Endothelial cell of umbilical vein (primary cell): Measurements from ENCODE around the gene PARS2. TPM values are rescaled to one million over a fixed set of nuclear protein-coding genes. Genes with fewer than 3 reads are reported as not detected.

ENCODE experiments used
- BruUV-seq: library from RNA; stranded (reverse); fragments of 400-500 nt; replicated peaks from 2 replicates; lab custom pipeline; 2021; lab: Mats Ljungman, UMichigan
- CTCF ChIA-PET: fragments of 300-600, 350-600 bp; sonication (Branson Sonifier 250); formaldehyde crosslinking; loops from one replicate; lab custom pipeline; 2021; ENCODE audit warnings: antibody characterized with exemption, inconsistent platforms; lab: Charles Lee
- POLR2A ChIA-PET: fragments of 300-600, 350-600 bp; sonication (Branson Sonifier 250); formaldehyde crosslinking; loops from one replicate; lab custom pipeline; 2021; ENCODE audit warnings: antibody characterized with exemption, inconsistent platforms; lab: Charles Lee
- DNase-seq: peaks from one replicate; pipeline ENCODE4 v3.0.0-alpha.2; 2011; ENCODE audit warnings: low read depth, low spot score
- FAIRE-seq: peaks from 2 replicates; lab custom pipeline; 2011; peaks lifted over from hg19 to GRCh38; lab: Jason Lieb, UNC
- H2AFZ ChIP-seq: 2 replicates; pipeline ENCODE4 v1.6.0; 2012; ENCODE audit warnings: low read depth, low read length, control low read depth, inconsistent platforms
- H3K27ac ChIP-seq: 2 replicates; pipeline ENCODE4 v1.5.1; 2011; ENCODE audit warnings: low read depth, mild to moderate bottlenecking, control low read depth, low read length, moderate library complexity; ENCODE audit not compliant: insufficient read depth
- H3K27me3 ChIP-seq, 2 experiments: 2 replicates each; pipeline versions ENCODE4 v1.6.0 to v1.6.1; 2011; ENCODE audit warnings: low read length in 2 of 2, mixed read lengths in 1 of 2; ENCODE audit not compliant: control insufficient read depth in 2 of 2, insufficient read depth in 2 of 2
- H3K36me3 ChIP-seq, 2 experiments: 2 replicates in 1 of 2; 3 replicates in 1 of 2; pipeline ENCODE4 v1.5.1; 2011; ENCODE audit warnings: low read length in 2 of 2, mild to moderate bottlenecking in 1 of 2, moderate library complexity in 1 of 2; ENCODE audit not compliant: control insufficient read depth in 2 of 2, insufficient read depth in 2 of 2; ENCODE audit errors: extremely low read depth in 1 of 2
- H3K4me1 ChIP-seq: 3 replicates; pipeline ENCODE4 v1.5.1; 2011; ENCODE audit warnings: mild to moderate bottlenecking, low read length; ENCODE audit not compliant: control insufficient read depth, insufficient read depth; ENCODE audit errors: extremely low read depth
- H3K4me2 ChIP-seq: 2 replicates; pipeline ENCODE4 v1.6.1; 2011; ENCODE audit warnings: low read length, control low read depth, mixed read lengths; ENCODE audit not compliant: insufficient read depth
- H3K4me3 ChIP-seq, 3 experiments: fragments of 200-600 bp in 1 of 3; sonication (generic), shearing (Covaris generic) in 1 of 3; replicated peaks in 1 of 3; 2 replicates each; pipeline ENCODE4 v1.5.1; 2011 to 2016; ENCODE audit warnings: control low read depth in 3 of 3, low read length in 3 of 3, mild to moderate bottlenecking in 2 of 3, inconsistent platforms in 1 of 3, low read depth in 1 of 3, moderate library complexity in 1 of 3; ENCODE audit not compliant: insufficient read depth in 1 of 3
- H3K79me2 ChIP-seq: 2 replicates; pipeline ENCODE4 v1.6.0; 2012; ENCODE audit warnings: low read length, inconsistent platforms; ENCODE audit not compliant: control insufficient read depth, insufficient read depth
- H3K9ac ChIP-seq: replicated peaks from 2 replicates; pipeline ENCODE3; 2011; ENCODE audit warnings: low read length, control low read depth; ENCODE audit not compliant: insufficient read depth; ENCODE audit errors: extremely low read depth
- H3K9me1 ChIP-seq: replicated peaks from 3 replicates; pipeline ENCODE4 v1.6.0; 2011; ENCODE audit warnings: mild to moderate bottlenecking, low read length; ENCODE audit not compliant: control insufficient read depth, insufficient read depth; ENCODE audit errors: extremely low read depth
- H3K9me3 ChIP-seq: replicated peaks from 2 replicates; pipeline ENCODE4 v1.5.1; 2012; ENCODE audit warnings: low read length, inconsistent platforms; ENCODE audit not compliant: control insufficient read depth, insufficient read depth
- H4K20me1 ChIP-seq: replicated peaks from 2 replicates; pipeline ENCODE3; 2011; ENCODE audit warnings: mild to moderate bottlenecking, low read length; ENCODE audit not compliant: control insufficient read depth, insufficient read depth; ENCODE audit errors: extremely low read depth
- CTCF ChIP-seq, 2 donors: IDR thresholded peaks; 1 replicate in 1 of 2; 2 replicates in 1 of 2; pipeline ENCODE4 v1.5.1; 2011; ENCODE audit warnings: low read length in 2 of 2, mild to moderate bottlenecking in 2 of 2, moderate library complexity in 2 of 2, control low read depth in 1 of 2, inconsistent platforms in 1 of 2, low read depth in 1 of 2; ENCODE audit not compliant: insufficient read depth in 1 of 2; ENCODE audit errors: extremely low read depth in 1 of 2
- FOS ChIP-seq: IDR thresholded peaks from 2 replicates; pipeline ENCODE4 v1.6.1; 2011; ENCODE audit warnings: mild to moderate bottlenecking, low read length, moderate library complexity, borderline replicate concordance; ENCODE audit not compliant: insufficient read depth
- GATA2 ChIP-seq: IDR thresholded peaks from 2 replicates; pipeline ENCODE4 v1.7.0; 2011; ENCODE audit warnings: low read depth, mild to moderate bottlenecking, moderate library complexity, mixed read lengths, low read length; ENCODE audit not compliant: insufficient read length, insufficient read depth
- JUN ChIP-seq: IDR thresholded peaks from 2 replicates; pipeline ENCODE4 v1.6.1; 2011; ENCODE audit warnings: borderline replicate concordance, low read depth; ENCODE audit not compliant: insufficient read length, insufficient read depth
- MAX ChIP-seq: IDR thresholded peaks from 2 replicates; pipeline ENCODE4 v1.6.1; 2011; ENCODE audit not compliant: insufficient read depth, insufficient read length
- MYC ChIP-seq: IDR thresholded peaks from one replicate; pipeline ENCODE4 v1.6.1; 2011; ENCODE audit warnings: mild to moderate bottlenecking, low read depth, low read length
- POLR2A ChIP-seq: IDR thresholded peaks from 2 replicates; pipeline ENCODE4 v1.6.1; 2012; ENCODE audit warnings: low read depth, mild to moderate bottlenecking, control low read depth, low read length
- POLR2AphosphoS5 ChIP-seq: IDR thresholded peaks from 2 replicates; pipeline ENCODE4 v1.6.1; 2012; ENCODE audit warnings: low read depth, mild to moderate bottlenecking, control low read depth, low read length, moderate library complexity; ENCODE audit not compliant: insufficient read depth
- dilution Hi-C: fragments of 300-500 bp; cut with MboI; formaldehyde crosslinking; loops from one replicate; pipeline ENCODE4 v1.15.0; 2019; ENCODE audit warnings: low sequenced_read_pairs; ENCODE audit not compliant: extremely low pct_ligation_motif_present
- intact Hi-C: fragments of 100-400 bp; cut with micrococcal nuclease; formaldehyde crosslinking; loops from one replicate; pipeline ENCODE4 v1.10.0; 2022
- polyA plus RNA-seq, 4 experiments: library from polyadenylated mRNA; depleted of rRNA in 3 of 4; stranded (reverse) in 3 of 4; unstranded in 1 of 4; fragments of >200 nt; gene quantifications; 2 replicates each; pipeline versions ENCODE4 v1.2.1 to v1.2.3, GENCODE V29; 2011 to 2012; ENCODE audit warnings: missing spikeins in 1 of 4
- total RNA-seq: library from RNA; stranded (reverse); gene quantifications from 2 replicates; pipeline ENCODE4 v1.2.3, GENCODE V29; 2021

PARS2 gene
- total and polyA plus RNA-seq, 2 donors (not counting 3 experiments of a cell fraction or from before 2014, with no cell fraction given), result 2.0 to 3.8 TPM

- H3K79me2 ChIP-seq, result no peaks in the 10 kb centered on the region
- no peak overlapping the region for H3K4me2 ChIP-seq
- DNase-seq (no peak), FAIRE-seq (no peak)
- H3K9me3 ChIP-seq, result no peaks in the 10 kb centered on the region
- dilution Hi-C loops, result no loop called here
- H3K9me1 ChIP-seq, result no peaks in the 10 kb centered on the region
- ChIA-PET CTCF (interaction anchor here (0.7 to 1.9 kb wide), 3 partner anchors 8 to 922 kb away, joined by 3 to 5 read pairs (median 3); no protein-coding TSS in a partner anchor), POLR2A (interaction anchor here (0.6 kb wide), 1 partner anchor 16 kb away, joined by 12 read pairs; no protein-coding TSS in a partner anchor)
- no peak overlapping the region for H3K9ac ChIP-seq
- H3K27me3 ChIP-seq, result peaks cover 28 to 31% of the 10 kb centered on the region in 2 experiments
- no peak overlapping the region for H3K4me3 ChIP-seq
- H3K27ac ChIP-seq, result no peak overlapping the region
- no peak overlapping the region for H2AFZ ChIP-seq
- TF ChIP-seq GATA2 (no peak), CTCF (IDR thresholded peaks at IDR 0.05; ENCODE audit: extremely low read depth in 1 of 2, insufficient read depth in 1 of 2, low read depth in 1 of 2, low read length in 2 of 2) (no peak), POLR2A (no peak), MAX (no peak), FOS (no peak), POLR2AphosphoS5 (no peak), MYC (no peak), JUN (no peak)
- no peaks in the 10 kb centered on the region for H3K36me3 ChIP-seq
- H3K4me1 ChIP-seq, result peaks cover 4% of the 10 kb centered on the region
- no peaks in the 10 kb centered on the region for H4K20me1 ChIP-seq
- BruUV-seq, result no TSS peak
- intact Hi-C loops, result no loop called here
Observed at GRCh38 chr1:54800041-54800898, 35.9 kb upstream of the PARS2 start.
